Right atrium auricular region (tissue), 2 donors: ENCODE data around the gene PAMR1. TPM values are rescaled to one million over a fixed set of nuclear protein-coding genes. Genes with fewer than 3 reads are reported as not detected.

Experiments used
- DNase-seq: peaks from one replicate; pipeline ENCODE4 v3.0.0-alpha.2; 2019; ENCODE audit warnings: low spot score
- H3K27ac ChIP-seq, 2 donors: fragments of 200-600 bp; sonication (generic); 1 replicate in 1 of 2; 2 replicates in 1 of 2; pipeline ENCODE4 v1.5.1; 2016 to 2019
- H3K27me3 ChIP-seq, 2 donors: fragments of 200-600 bp; sonication (generic); one replicate each; pipeline versions ENCODE4 v1.5.1 to v1.6.0; 2017 to 2019
- H3K36me3 ChIP-seq: fragments of 200-600 bp; sonication (generic); one replicate; pipeline ENCODE4 v1.5.1; 2016
- H3K4me1 ChIP-seq, 2 donors: fragments of 200-600 bp; sonication (generic); one replicate each; pipeline versions ENCODE4 v1.5.1 to v1.6.0; 2017 to 2019
- H3K4me3 ChIP-seq, 2 donors: fragments of 200-600 bp; sonication (generic); 1 replicate in 1 of 2; 2 replicates in 1 of 2; pipeline ENCODE4 v1.5.1; 2017 to 2019; ENCODE audit warnings: mild to moderate bottlenecking in 1 of 2, moderate library complexity in 1 of 2
- H3K9me3 ChIP-seq, 2 donors: fragments of 200-600 bp; sonication (generic); one replicate each; pipeline ENCODE4 v1.5.1; 2019
- CTCF ChIP-seq, 2 donors: fragments of 200-600 bp; sonication (generic); IDR thresholded peaks; one replicate each; pipeline ENCODE4 v1.5.1; 2019; ENCODE audit warnings: antibody characterized with exemption in 2 of 2
- total RNA-seq, 2 donors: library from RNA; depleted of rRNA; stranded (reverse); fragments of >200 nt; gene quantifications; one replicate each; pipeline ENCODE4 v1.1.0, GENCODE V29; 2016

Gene PAMR1
- total RNA-seq, 2 donors from 2014 or later: 8.6 to 15.3 TPM

GRCh38 chr11:35564245-35564595, 38.8 kb upstream of the PAMR1 start:
- no peaks in the 10 kb centered on the region for H3K27me3 ChIP-seq
- no peak overlapping the region for H3K27ac ChIP-seq
- no peak for DNase-seq
- H3K36me3 ChIP-seq: no peaks in the 10 kb centered on the region
- peaks cover 0 to 7% of the 10 kb centered on the region in 2 donors for H3K4me1 ChIP-seq
- no peak overlapping the region for H3K4me3 ChIP-seq
- peaks cover 0 to 11% of the 10 kb centered on the region in 2 donors for H3K9me3 ChIP-seq
- TF ChIP-seq CTCF (IDR thresholded peaks at IDR 0.05): no peak

- Histone ChIP-seq H3K27ac (no peak overlapping the region), H3K9me3 (peaks cover 0 to 6% of the 10 kb centered on the region in 2 donors), H3K4me3 (no peak overlapping the region), H3K36me3 (no peaks in the 10 kb centered on the region), H3K27me3 (no peaks in the 10 kb centered on the region), H3K4me1 (peaks cover 0 to 7% of the 10 kb centered on the region in 2 donors)
- no peak for TF ChIP-seq CTCF (IDR thresholded peaks at IDR 0.05)
- DNase-seq: no peak
Measured at GRCh38 chr11:35563484-35564244, 38.2 kb upstream of the PAMR1 start.

GRCh38 chr11:35559949-35560348, 34.5 kb upstream of the PAMR1 start:
- H3K36me3 ChIP-seq: no peaks in the 10 kb centered on the region
- no peak for DNase-seq
- no peak overlapping the region for H3K27ac ChIP-seq
- no peak overlapping the region for H3K4me3 ChIP-seq
- H3K27me3 ChIP-seq: no peaks in the 10 kb centered on the region
- no peaks in the 10 kb centered on the region for H3K9me3 ChIP-seq
- H3K4me1 ChIP-seq: no peaks in the 10 kb centered on the region
- TF ChIP-seq CTCF (IDR thresholded peaks at IDR 0.05): no peak

- no peaks in the 10 kb centered on the region for H3K9me3 ChIP-seq
- no peak for TF ChIP-seq CTCF (IDR thresholded peaks at IDR 0.05)
- DNase-seq: no peak
- H3K4me3 ChIP-seq: no peak overlapping the region
- H3K27me3 ChIP-seq: no peaks in the 10 kb centered on the region
- H3K36me3 ChIP-seq: no peaks in the 10 kb centered on the region
- H3K27ac ChIP-seq: peak overlapping the region in 1 of 2 donors; percentile 47
- H3K4me1 ChIP-seq: no peaks in the 10 kb centered on the region
Measured at GRCh38 chr11:35558513-35558912, 33.1 kb upstream of the PAMR1 start.

GRCh38 chr11:35555488-35555887, 30.1 kb upstream of the PAMR1 start:
- H3K27me3 ChIP-seq: no peaks in the 10 kb centered on the region
- TF ChIP-seq CTCF (IDR thresholded peaks at IDR 0.05): no peak
- H3K27ac ChIP-seq: no peak overlapping the region
- H3K4me3 ChIP-seq: no peak overlapping the region
- H3K36me3 ChIP-seq: no peaks in the 10 kb centered on the region
- H3K9me3 ChIP-seq: no peaks in the 10 kb centered on the region
- no peak for DNase-seq
- no peaks in the 10 kb centered on the region for H3K4me1 ChIP-seq
